HG03460 (cell line): ENCODE data around the gene MUC20.
"Not testable (repeated sequence)": the region's sequence is repeated elsewhere in the genome, so short reads cannot be mapped to it uniquely, and the experiment has no call there.

Source experiments
- ATAC-seq: cut with Tn5 transposase; IDR thresholded peaks from one replicate; pipeline ENCODE4 v1.9.1; 2021; ENCODE audit not compliant: unreplicated experiment

The MUC20 gene

DNA sequence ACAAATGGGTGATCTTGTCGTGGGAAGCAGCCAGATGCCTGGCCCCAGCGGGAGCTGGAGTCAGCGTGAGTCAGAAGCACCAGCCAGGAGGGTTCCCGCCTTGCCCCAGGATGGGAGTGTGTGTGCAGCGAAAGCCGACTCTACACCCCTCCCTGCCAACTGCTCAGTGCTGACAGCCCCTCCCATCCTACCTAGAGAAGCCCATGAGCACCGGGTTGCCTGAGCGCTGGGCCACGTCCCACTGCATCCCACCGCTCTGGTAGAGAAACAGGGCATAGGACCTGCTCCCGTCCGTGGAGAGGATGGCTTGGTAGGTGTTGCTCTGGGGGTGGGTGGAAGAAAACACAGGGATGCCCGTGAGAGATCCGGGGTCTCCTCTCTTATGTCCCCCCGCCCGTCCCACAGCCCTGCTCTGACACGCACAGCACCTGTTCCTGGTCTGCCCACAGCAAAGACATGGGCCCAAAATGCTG, 48.1 kb downstream of the MUC20 start:
- no peak for ATAC-seq

DNA sequence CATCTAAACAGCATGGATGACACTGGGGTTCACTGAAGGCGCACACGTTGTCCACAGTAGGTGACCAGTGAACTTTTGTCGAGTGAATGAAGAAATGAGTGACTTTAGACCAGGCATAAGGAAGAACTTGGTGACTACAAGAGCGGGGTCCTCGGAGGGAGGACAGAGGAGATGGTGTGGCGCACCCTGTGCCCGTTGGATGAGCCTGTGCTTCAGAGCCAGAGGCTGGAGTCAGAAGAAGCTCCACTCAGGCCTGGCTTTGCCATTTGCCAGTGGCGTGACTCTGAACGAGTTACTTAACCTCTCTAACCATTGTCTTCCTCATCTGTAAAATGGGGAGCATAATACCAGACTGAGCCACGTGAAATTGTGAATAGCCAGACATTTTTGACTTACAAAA, 48.8 kb downstream of the MUC20 start:
- no peak for ATAC-seq

DNA sequence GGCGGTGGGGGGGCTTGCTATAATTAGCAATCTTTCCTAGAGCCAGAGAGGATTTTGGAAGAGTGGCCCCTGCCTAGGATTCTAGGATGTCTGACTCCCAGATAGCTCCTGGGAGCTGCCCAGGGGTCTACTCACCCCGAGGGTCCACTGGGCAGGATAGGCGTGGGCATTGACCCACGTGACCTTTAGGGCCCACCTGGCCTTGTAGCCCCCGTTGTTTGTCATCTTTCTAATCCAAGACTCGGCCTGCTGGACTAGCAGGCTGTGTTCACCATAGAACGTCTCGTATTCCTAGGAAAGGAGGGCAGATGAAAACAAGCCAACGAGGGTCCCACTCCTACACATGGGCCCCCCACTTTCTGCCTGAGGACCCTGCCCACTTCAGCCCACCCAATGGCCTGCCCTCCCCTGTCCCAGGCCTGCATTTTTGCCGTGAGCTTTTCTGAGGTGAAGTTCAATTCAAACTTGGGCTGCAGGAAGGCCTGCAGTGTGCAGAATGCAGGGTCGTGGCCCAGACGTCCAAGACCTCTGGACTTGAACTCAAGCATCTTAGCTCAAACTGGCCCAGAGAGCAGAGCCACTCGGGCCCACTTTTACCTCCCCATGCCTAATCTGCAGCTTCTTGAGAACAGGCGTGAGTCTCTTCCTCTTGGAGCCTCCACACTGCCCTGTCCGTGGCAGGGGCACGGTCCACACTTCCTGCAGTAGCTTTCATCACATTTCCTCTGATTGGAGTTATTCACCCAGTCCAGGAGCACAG, 49.5 kb downstream of the MUC20 start:
- no peak for ATAC-seq

GRCh38 chr3:195770841-195771645, 50.3 kb downstream of the MUC20 start:
- not testable (repeated sequence) for ATAC-seq

DNA sequence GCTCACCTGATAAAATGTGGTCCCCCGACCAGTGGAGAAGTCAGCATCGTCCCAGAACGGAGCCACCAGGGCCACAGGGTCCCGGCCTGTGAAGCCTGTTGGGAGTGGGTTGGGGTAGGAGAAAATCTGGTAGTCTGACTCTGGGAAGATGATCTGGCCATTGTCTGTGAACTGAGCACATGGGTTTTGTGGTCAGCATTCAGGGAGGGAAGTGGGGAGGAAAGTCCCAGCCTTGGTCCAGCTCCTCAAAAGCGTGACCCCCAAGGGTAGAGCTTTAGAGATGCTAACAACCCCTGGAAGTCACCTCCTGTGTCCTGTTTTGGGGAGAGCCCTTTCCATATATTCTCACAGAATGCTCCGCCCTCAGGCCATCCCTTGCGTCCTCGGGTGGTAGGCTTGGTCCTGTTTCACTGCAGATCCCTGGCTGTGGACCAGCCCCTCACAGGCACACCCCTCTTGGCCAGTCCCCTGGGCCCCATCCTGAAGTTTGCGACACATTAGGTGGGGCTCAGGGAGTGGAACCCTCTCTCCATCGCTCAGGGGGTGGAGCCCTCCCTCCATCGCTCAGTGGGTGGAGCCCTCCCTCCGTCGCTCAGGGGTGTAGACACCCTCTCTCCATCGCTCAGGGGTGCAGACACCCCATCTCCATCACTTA, 51.0 kb downstream of the MUC20 start:
- ATAC-seq, result no peak

GRCh38 chr3:195773956-195774537, 53.3 kb downstream of the MUC20 start:
- ATAC-seq, result no peak

GRCh38 chr3:195774917-195775316, 54.1 kb downstream of the MUC20 start:
- ATAC-seq, result no peak

GRCh38 chr3:195777975-195778374, 57.2 kb downstream of the MUC20 start:
- no peak for ATAC-seq

- not testable (repeated sequence) for ATAC-seq
These were observed 60.5 kb downstream of the MUC20 start for GRCh38 chr3:195781236-195781635.
